ENCODE data around the gene ZFP36L2.

Gene ZFP36L2

GRCh38 chr2:43222475-43223309 lies 3.7 kb downstream of the ZFP36L2 start:
- no peak for DNase-seq

GRCh38 chr2:43221763-43222474 lies 4.5 kb downstream of the ZFP36L2 start:
- peak in 1 of 2 experiments; percentile 18 for DNase-seq

- peak; percentile 22 to 34 for DNase-seq
Measured at GRCh38 chr2:43221124-43221762, 5.2 kb downstream of the ZFP36L2 start.

GRCh38 chr2:43220760-43221123 lies 5.7 kb downstream of the ZFP36L2 start:
- DNase-seq = no peak

- peak in 1 of 2 experiments; percentile 17 for DNase-seq
Measured at GRCh38 chr2:43220229-43220751, 6.1 kb downstream of the ZFP36L2 start.

GRCh38 chr2:43219383-43220228 lies 6.8 kb downstream of the ZFP36L2 start:
- peak; percentile 52 to 54 for DNase-seq

- DNase-seq = peak; percentile 72 to 74
Measured at GRCh38 chr2:43218702-43219382, 7.6 kb downstream of the ZFP36L2 start.

GRCh38 chr2:43218155-43218701 lies 8.2 kb downstream of the ZFP36L2 start:
- DNase-seq = no peak

GRCh38 chr2:43217228-43218154 lies 8.9 kb downstream of the ZFP36L2 start:
- DNase-seq = no peak

GRCh38 chr2:43216629-43217028 lies 9.8 kb downstream of the ZFP36L2 start:
- no peak for DNase-seq

GRCh38 chr2:43215673-43216255 lies 10.6 kb downstream of the ZFP36L2 start:
- no peak for DNase-seq

- no peak for DNase-seq
Measured at GRCh38 chr2:43214253-43214652, 12.2 kb downstream of the ZFP36L2 start.

GRCh38 chr2:43212931-43213330 lies 13.5 kb downstream of the ZFP36L2 start:
- DNase-seq = no peak

- DNase-seq = no peak
Measured at GRCh38 chr2:43212216-43212835, 14.1 kb downstream of the ZFP36L2 start.

- DNase-seq = peak in 1 of 2 experiments; percentile 48
Measured at GRCh38 chr2:43210467-43211303, 15.7 kb downstream of the ZFP36L2 start.

GRCh38 chr2:43210125-43210466 lies 16.3 kb downstream of the ZFP36L2 start:
- no peak for DNase-seq

- DNase-seq = no peak
Measured at GRCh38 chr2:43209204-43209717, 17.1 kb downstream of the ZFP36L2 start.

- no peak for DNase-seq
Measured at GRCh38 chr2:43207553-43208300, 18.7 kb downstream of the ZFP36L2 start.

Measured in activated CD4-positive, alpha-beta T cell treated with anti-CD3 and anti-CD28 coated beads, Interleukin-2, amount 50 U/mL, for 4 hours (primary cell).